NCI-H345 (cell line): ENCODE measurements around the gene TRAPPC10.
"Not testable (repeated sequence)": the region's sequence is repeated elsewhere in the genome, so short reads cannot be mapped to it uniquely, and the experiment has no call there.

ENCODE experiments used
- DNase-seq: peaks from one replicate; lab custom pipeline; 2025; lab: John Stamatoyannopoulos, UW

TRAPPC10 gene

GRCh38 chr21:44087426-44088400 lies 75.6 kb downstream of the TRAPPC10 start:
- no peak for DNase-seq

GRCh38 chr21:44088401-44088780 lies 76.3 kb downstream of the TRAPPC10 start:
- DNase-seq: no peak

GRCh38 chr21:44089001-44089911 lies 77.1 kb downstream of the TRAPPC10 start:
- DNase-seq: no peak

- no peak for DNase-seq
Measured at GRCh38 chr21:44090325-44090724, 78.2 kb downstream of the TRAPPC10 start.

- DNase-seq: no peak
Measured at GRCh38 chr21:44092211-44092610, 80.1 kb downstream of the TRAPPC10 start.

- no peak for DNase-seq
Measured at GRCh38 chr21:44093761-44094160, 81.7 kb downstream of the TRAPPC10 start.

GRCh38 chr21:44094832-44095231 lies 82.7 kb downstream of the TRAPPC10 start:
- no peak for DNase-seq

GRCh38 chr21:44098507-44098906 lies 86.4 kb downstream of the TRAPPC10 start:
- not testable (repeated sequence) for DNase-seq

GRCh38 chr21:44098964-44099363 lies 86.9 kb downstream of the TRAPPC10 start:
- DNase-seq: not testable (repeated sequence)

GRCh38 chr21:44107026-44107501 lies 95.0 kb downstream of the TRAPPC10 start, which contains the start of gene PWP2:
TSS of gene PWP2 (plus strand) at chr21:44107399. CDS start at chr21:44107417, 18 bp downstream.
- not testable (repeated sequence) for DNase-seq

- DNase-seq: not testable (repeated sequence)
Measured at GRCh38 chr21:44107589-44107988, 95.5 kb downstream of the TRAPPC10 start.

GRCh38 chr21:44113702-44114371 lies 101.7 kb downstream of the TRAPPC10 start:
- not testable (repeated sequence) for DNase-seq

- not testable (repeated sequence) for DNase-seq
Measured at GRCh38 chr21:44122131-44122530, 110.0 kb downstream of the TRAPPC10 start.

GRCh38 chr21:44127827-44128226 lies 115.7 kb downstream of the TRAPPC10 start:
- DNase-seq: not testable (repeated sequence)

GRCh38 chr21:44133715-44134057 lies 121.6 kb downstream of the TRAPPC10 start:
- not testable (repeated sequence) for DNase-seq

- DNase-seq: not testable (repeated sequence)
Measured at GRCh38 chr21:44134732-44135131, 122.6 kb downstream of the TRAPPC10 start.

GRCh38 chr21:44138039-44138438 lies 125.9 kb downstream of the TRAPPC10 start:
- DNase-seq: not testable (repeated sequence)

- not testable (repeated sequence) for DNase-seq
Measured at GRCh38 chr21:44139787-44140551, 127.9 kb downstream of the TRAPPC10 start.

- DNase-seq: not testable (repeated sequence)
Measured at GRCh38 chr21:44140552-44140932, 128.4 kb downstream of the TRAPPC10 start.

GRCh38 chr21:44142470-44142869 lies 130.4 kb downstream of the TRAPPC10 start:
- DNase-seq: not testable (repeated sequence)

- DNase-seq: not testable (repeated sequence)
Measured at GRCh38 chr21:44143380-44143779, 131.3 kb downstream of the TRAPPC10 start.
